Activated naive CD4-positive, alpha-beta T cell treated with anti-CD3 and anti-CD28 coated beads, Interleukin-2, amount 10 ng/mL, durations not matched to agents 7 days and 5 days (primary cell): ENCODE results near the gene ATP6V0D1.

Experiments used
- CTCF ChIA-PET: fragments of 350-600 bp; sonication (Branson Sonifier 250); formaldehyde crosslinking; loops from one replicate; lab custom pipeline; 2021; ENCODE audit warnings: antibody characterized with exemption; lab: Charles Lee
- DNase-seq: peaks from one replicate; pipeline ENCODE4 v3.0.0-alpha.2; 2020
- H3K27ac Mint-ChIP-seq: one replicate; pipeline ENCODE4 v1.8.0; 2021; ENCODE audit warnings: mild to moderate bottlenecking, moderate library complexity, mixed read lengths
- H3K27me3 Mint-ChIP-seq: one replicate; pipeline ENCODE4 v1.8.0; 2021; ENCODE audit warnings: mild to moderate bottlenecking, mixed read lengths
- H3K36me3 Mint-ChIP-seq: one replicate; pipeline ENCODE4 v1.8.0; 2021; ENCODE audit warnings: mixed read lengths
- H3K4me1 Mint-ChIP-seq: one replicate; pipeline ENCODE4 v1.8.0; 2021; ENCODE audit warnings: mixed read lengths
- H3K4me3 Mint-ChIP-seq: one replicate; pipeline ENCODE4 v1.8.0; 2021; ENCODE audit warnings: mild to moderate bottlenecking, moderate library complexity, mixed read lengths
- H3K9me3 Mint-ChIP-seq: one replicate; pipeline ENCODE4 v1.8.0; 2021; ENCODE audit warnings: mixed read lengths

ATP6V0D1 gene

GRCh38 chr16:67451704-67452435 is 29.1 kb downstream of the ATP6V0D1 start:
- CTCF ChIA-PET, result interaction anchor here (0.6 to 2.9 kb wide), 3 partner anchors 12 to 494 kb away, joined by 3 to 18 read pairs (median 5); no protein-coding TSS in a partner anchor
- Mint-ChIP-seq H3K27ac (no peak overlapping the region), H3K27me3 (no peaks in the 10 kb centered on the region), H3K4me1 (peaks cover 4% of the 10 kb centered on the region), H3K4me3 (no peak overlapping the region), H3K36me3 (peaks cover 14% of the 10 kb centered on the region), H3K9me3 (no peaks in the 10 kb centered on the region)
- DNase-seq, result no peak

GRCh38 chr16:67451061-67451703 is 29.8 kb downstream of the ATP6V0D1 start:
- Mint-ChIP-seq H3K9me3 (no peaks in the 10 kb centered on the region), H3K27ac (no peak overlapping the region), H3K4me3 (no peak overlapping the region), H3K36me3 (peaks cover 14% of the 10 kb centered on the region), H3K4me1 (peaks cover 2% of the 10 kb centered on the region), H3K27me3 (no peaks in the 10 kb centered on the region)
- CTCF ChIA-PET, result interaction anchor here (0.6 to 2.9 kb wide), 6 partner anchors 13 to 493 kb away, joined by 3 to 18 read pairs (median 6); no protein-coding TSS in a partner anchor
- DNase-seq, result no peak

GRCh38 chr16:67449739-67450138 is 31.2 kb downstream of the ATP6V0D1 start:
- peaks cover 16% of the 10 kb centered on the region for H3K36me3 Mint-ChIP-seq
- CTCF ChIA-PET, result interaction anchor here (0.9 to 1.7 kb wide), 4 partner anchors 15 to 489 kb away, joined by 3 to 9 read pairs (median 5); no protein-coding TSS in a partner anchor
- H3K4me3 Mint-ChIP-seq, result no peak overlapping the region
- no peaks in the 10 kb centered on the region for H3K9me3 Mint-ChIP-seq
- H3K27ac Mint-ChIP-seq, result peak overlapping the region; percentile 28
- no peak for DNase-seq
- no peaks in the 10 kb centered on the region for H3K27me3 Mint-ChIP-seq
- no peaks in the 10 kb centered on the region for H3K4me1 Mint-ChIP-seq

GRCh38 chr16:67449336-67449735 is 31.6 kb downstream of the ATP6V0D1 start:
- Mint-ChIP-seq H3K4me1 (no peaks in the 10 kb centered on the region), H3K27ac (no peak overlapping the region), H3K36me3 (peaks cover 16% of the 10 kb centered on the region), H3K27me3 (no peaks in the 10 kb centered on the region), H3K9me3 (no peaks in the 10 kb centered on the region), H3K4me3 (no peak overlapping the region)
- CTCF ChIA-PET, result interaction anchor here (1.7 kb wide), 1 partner anchor 21 kb away, joined by 9 read pairs; no protein-coding TSS in a partner anchor
- no peak for DNase-seq

GRCh38 chr16:67448580-67448979 is 32.4 kb downstream of the ATP6V0D1 start:
- Mint-ChIP-seq H3K27me3 (no peaks in the 10 kb centered on the region), H3K36me3 (peaks cover 16% of the 10 kb centered on the region), H3K9me3 (no peaks in the 10 kb centered on the region), H3K27ac (no peak overlapping the region), H3K4me1 (no peaks in the 10 kb centered on the region), H3K4me3 (no peak overlapping the region)
- DNase-seq, result no peak
- CTCF ChIA-PET, result interaction anchor here (1.5 to 12.0 kb wide), 5 partner anchors 17 to 188 kb away, joined by 3 to 101 read pairs (median 11); no protein-coding TSS in a partner anchor

GRCh38 chr16:67447508-67448076 is 33.4 kb downstream of the ATP6V0D1 start:
- Mint-ChIP-seq H3K4me1 (no peaks in the 10 kb centered on the region), H3K36me3 (peaks cover 16% of the 10 kb centered on the region), H3K9me3 (no peaks in the 10 kb centered on the region), H3K27ac (no peak overlapping the region), H3K4me3 (no peak overlapping the region), H3K27me3 (no peaks in the 10 kb centered on the region)
- CTCF ChIA-PET, result interaction anchor here (0.6 to 12.0 kb wide), 13 partner anchors 10 to 191 kb away, joined by 3 to 101 read pairs (median 4); no protein-coding TSS in a partner anchor
- peak; percentile 83 for DNase-seq

GRCh38 chr16:67446968-67447507 is 33.9 kb downstream of the ATP6V0D1 start:
- CTCF ChIA-PET, result interaction anchor here (0.6 to 12.0 kb wide), 12 partner anchors 13 to 191 kb away, joined by 3 to 101 read pairs (median 6); no protein-coding TSS in a partner anchor
- peaks cover 16% of the 10 kb centered on the region for H3K36me3 Mint-ChIP-seq
- DNase-seq, result no peak
- H3K9me3 Mint-ChIP-seq, result no peaks in the 10 kb centered on the region
- H3K27me3 Mint-ChIP-seq, result no peaks in the 10 kb centered on the region
- no peak overlapping the region for H3K4me3 Mint-ChIP-seq
- no peaks in the 10 kb centered on the region for H3K4me1 Mint-ChIP-seq
- no peak overlapping the region for H3K27ac Mint-ChIP-seq

GRCh38 chr16:67445913-67446907 is 34.7 kb downstream of the ATP6V0D1 start:
- Mint-ChIP-seq H3K4me3 (no peak overlapping the region), H3K4me1 (no peaks in the 10 kb centered on the region), H3K36me3 (peaks cover 16% of the 10 kb centered on the region), H3K27ac (no peak overlapping the region), H3K27me3 (no peaks in the 10 kb centered on the region), H3K9me3 (no peaks in the 10 kb centered on the region)
- DNase-seq, result no peak
- CTCF ChIA-PET, result interaction anchor here (0.9 to 12.0 kb wide), 7 partner anchors 12 to 186 kb away, joined by 3 to 101 read pairs (median 7); no protein-coding TSS in a partner anchor

GRCh38 chr16:67445441-67445912 is 35.5 kb downstream of the ATP6V0D1 start:
- Mint-ChIP-seq H3K27me3 (no peaks in the 10 kb centered on the region), H3K9me3 (no peaks in the 10 kb centered on the region), H3K4me1 (no peaks in the 10 kb centered on the region), H3K27ac (no peak overlapping the region), H3K4me3 (no peak overlapping the region), H3K36me3 (peaks cover 17% of the 10 kb centered on the region)
- DNase-seq, result no peak
- CTCF ChIA-PET, result interaction anchor here (1.1 to 12.0 kb wide), 4 partner anchors 12 to 185 kb away, joined by 5 to 101 read pairs (median 20); no protein-coding TSS in a partner anchor

GRCh38 chr16:67445126-67445426 is 35.9 kb downstream of the ATP6V0D1 start:
- CTCF ChIA-PET, result interaction anchor here (1.1 to 12.0 kb wide), 2 partner anchors 18 to 19 kb away, joined by 5 to 101 read pairs; no protein-coding TSS in a partner anchor
- H3K27me3 Mint-ChIP-seq, result no peaks in the 10 kb centered on the region
- H3K9me3 Mint-ChIP-seq, result no peaks in the 10 kb centered on the region
- DNase-seq, result no peak
- H3K36me3 Mint-ChIP-seq, result peaks cover 13% of the 10 kb centered on the region
- no peaks in the 10 kb centered on the region for H3K4me1 Mint-ChIP-seq
- H3K27ac Mint-ChIP-seq, result no peak overlapping the region
- no peak overlapping the region for H3K4me3 Mint-ChIP-seq

GRCh38 chr16:67444259-67445125 is 36.5 kb downstream of the ATP6V0D1 start:
- no peak overlapping the region for H3K4me3 Mint-ChIP-seq
- DNase-seq, result no peak
- H3K27me3 Mint-ChIP-seq, result no peaks in the 10 kb centered on the region
- CTCF ChIA-PET, result interaction anchor here (0.6 to 12.0 kb wide), 3 partner anchors 18 to 345 kb away, joined by 3 to 101 read pairs (median 4); no protein-coding TSS in a partner anchor
- H3K4me1 Mint-ChIP-seq, result no peaks in the 10 kb centered on the region
- no peaks in the 10 kb centered on the region for H3K9me3 Mint-ChIP-seq
- H3K36me3 Mint-ChIP-seq, result peaks cover 12% of the 10 kb centered on the region
- no peak overlapping the region for H3K27ac Mint-ChIP-seq

- Mint-ChIP-seq H3K4me3 (no peak overlapping the region), H3K4me1 (no peaks in the 10 kb centered on the region), H3K36me3 (peaks cover 12% of the 10 kb centered on the region), H3K9me3 (no peaks in the 10 kb centered on the region), H3K27ac (no peak overlapping the region), H3K27me3 (no peaks in the 10 kb centered on the region)
- CTCF ChIA-PET, result interaction anchor here (0.5 to 12.0 kb wide), 3 partner anchors 16 to 157 kb away, joined by 3 to 101 read pairs (median 3); partner anchors contain the start of gene TPPP3
- no peak for DNase-seq
These were observed 37.7 kb downstream of the ATP6V0D1 start for GRCh38 chr16:67443265-67443664.
